Frontal cortex (tissue), 4 donors: ENCODE measurements around the gene CCDC57. TPM values are rescaled to one million over a fixed set of nuclear protein-coding genes. Genes with fewer than 3 reads are reported as not detected.
A peak's percentile ranks its signal among the peaks of the same experiment; 100 is the strongest.

Experiments
- DNase-seq, 2 donors: peaks; one replicate each; pipeline ENCODE4 v3.0.0; 2012; ENCODE audit warnings: low spot score in 2 of 2
- FAIRE-seq: peaks from 2 replicates; lab custom pipeline; 2012; peaks lifted over from hg19 to GRCh38; lab: Jason Lieb, UNC
- total RNA-seq: library from RNA; depleted of rRNA; stranded (reverse); fragments of >200 nt; gene quantifications from one replicate; pipeline ENCODE4 v1.2.3, GENCODE V29; 2014
- donor health status: control.
- donor health status: control.
- donor health status: control.

Gene CCDC57
- total RNA-seq, 1 donor from 2014 or later, result 17.1 TPM

DNA sequence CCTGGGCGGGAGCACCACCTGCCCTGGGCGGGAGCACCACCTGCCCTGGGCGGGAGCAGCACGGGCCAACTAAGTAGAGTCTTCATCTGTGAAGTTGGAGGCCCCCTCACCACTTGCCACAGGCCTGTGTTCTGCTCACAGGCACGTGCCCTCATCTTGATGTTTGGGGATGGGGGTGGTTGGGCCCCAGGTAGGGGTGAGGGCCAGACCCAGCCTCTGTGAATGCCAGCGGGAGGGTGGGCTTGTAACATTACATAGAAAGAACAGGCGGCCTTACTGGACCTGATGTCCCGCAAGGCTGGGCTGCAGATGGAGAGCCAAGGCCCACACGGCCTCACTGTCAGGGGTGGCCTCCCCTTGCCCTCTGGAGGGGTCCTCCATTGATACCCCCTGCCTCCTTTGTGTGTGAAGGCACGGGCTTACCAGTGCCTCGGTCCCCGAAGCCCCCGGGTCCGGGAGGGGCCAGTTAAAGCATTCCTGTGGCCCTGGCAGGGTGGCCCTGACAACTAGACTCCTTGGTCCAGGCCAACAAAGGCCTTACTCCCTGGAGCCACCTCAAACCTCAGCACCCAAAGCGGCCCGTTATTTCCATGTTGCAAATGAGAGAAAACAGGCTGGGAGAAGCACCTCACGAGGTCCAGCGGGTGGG, 15.1 kb upstream of the CCDC57 start:
- no peak for DNase-seq
- FAIRE-seq, result no peak

DNA sequence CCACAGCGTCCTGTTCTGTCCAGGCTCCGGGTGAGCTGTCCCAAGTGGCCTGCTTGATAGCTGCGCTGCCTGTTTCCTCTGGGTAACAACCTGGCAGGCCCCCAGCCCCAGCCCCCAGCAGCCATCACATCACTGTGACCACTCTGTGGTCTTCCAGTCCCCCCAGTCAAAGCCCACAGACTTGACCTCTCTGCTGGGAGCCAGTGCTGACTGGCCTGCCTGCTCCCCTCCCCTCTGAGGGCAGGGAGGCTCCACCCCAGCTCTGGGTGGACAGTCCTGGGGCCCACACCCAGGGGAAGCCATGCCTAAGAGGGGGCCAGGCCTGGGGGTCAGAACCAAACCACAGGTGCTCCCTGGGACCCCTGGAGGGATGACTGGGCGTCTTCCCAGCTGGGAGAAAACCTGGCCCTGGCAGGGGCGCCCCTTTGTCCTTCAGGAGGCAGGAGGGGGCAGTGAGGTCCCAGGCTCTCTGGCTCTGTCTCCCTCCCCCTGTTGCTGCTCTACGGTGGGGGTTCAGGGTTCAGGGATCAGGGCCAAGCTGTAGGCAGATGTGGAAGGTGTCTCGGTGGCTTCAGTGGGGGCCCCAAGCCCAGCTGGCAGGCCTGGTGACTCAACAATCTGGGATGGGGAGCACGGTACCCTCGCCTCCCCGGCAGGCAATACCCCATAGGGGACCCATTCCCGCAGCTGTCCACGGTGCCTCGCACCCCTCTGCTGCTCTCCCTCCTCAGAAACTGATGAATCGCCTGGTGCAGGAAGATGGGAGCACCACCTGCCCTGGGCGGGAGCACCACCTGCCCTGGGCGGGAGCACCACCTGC, 14.4 kb upstream of the CCDC57 start:
- no peak for DNase-seq
- no peak for FAIRE-seq

DNA sequence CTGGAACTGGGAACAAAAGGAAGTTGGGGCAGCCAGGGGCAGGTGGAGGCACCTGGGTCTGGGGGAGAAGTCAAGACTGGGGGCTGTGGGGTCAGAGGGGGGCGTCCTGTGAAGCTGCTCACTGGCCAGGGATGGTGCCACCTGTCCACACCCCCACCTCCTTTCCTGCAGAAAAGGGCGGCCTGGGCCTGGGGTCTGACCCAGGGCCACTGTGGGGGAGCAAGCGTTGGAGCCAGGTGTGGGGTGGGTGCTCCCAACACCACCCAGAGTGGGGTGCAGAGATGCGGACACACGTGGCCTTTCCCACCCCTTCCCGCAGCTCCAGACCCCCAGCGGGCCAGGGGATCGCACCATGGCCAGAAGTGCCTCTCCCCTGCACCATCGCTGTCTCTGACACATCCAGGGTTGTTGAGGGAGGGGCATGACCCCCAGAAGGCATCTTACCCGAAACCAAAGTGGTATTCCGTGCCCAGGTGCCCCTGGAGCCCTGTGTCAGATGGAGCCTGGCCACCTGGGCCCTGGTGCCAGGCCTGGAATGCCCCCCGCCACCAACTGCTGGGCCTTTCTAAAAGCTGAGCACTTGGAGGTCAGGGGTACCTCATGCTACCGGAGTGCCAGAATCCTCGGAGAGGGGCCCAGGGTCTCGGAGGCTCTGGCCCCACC, 13.6 kb upstream of the CCDC57 start:
- FAIRE-seq, result no peak
- DNase-seq, result no peak

DNA sequence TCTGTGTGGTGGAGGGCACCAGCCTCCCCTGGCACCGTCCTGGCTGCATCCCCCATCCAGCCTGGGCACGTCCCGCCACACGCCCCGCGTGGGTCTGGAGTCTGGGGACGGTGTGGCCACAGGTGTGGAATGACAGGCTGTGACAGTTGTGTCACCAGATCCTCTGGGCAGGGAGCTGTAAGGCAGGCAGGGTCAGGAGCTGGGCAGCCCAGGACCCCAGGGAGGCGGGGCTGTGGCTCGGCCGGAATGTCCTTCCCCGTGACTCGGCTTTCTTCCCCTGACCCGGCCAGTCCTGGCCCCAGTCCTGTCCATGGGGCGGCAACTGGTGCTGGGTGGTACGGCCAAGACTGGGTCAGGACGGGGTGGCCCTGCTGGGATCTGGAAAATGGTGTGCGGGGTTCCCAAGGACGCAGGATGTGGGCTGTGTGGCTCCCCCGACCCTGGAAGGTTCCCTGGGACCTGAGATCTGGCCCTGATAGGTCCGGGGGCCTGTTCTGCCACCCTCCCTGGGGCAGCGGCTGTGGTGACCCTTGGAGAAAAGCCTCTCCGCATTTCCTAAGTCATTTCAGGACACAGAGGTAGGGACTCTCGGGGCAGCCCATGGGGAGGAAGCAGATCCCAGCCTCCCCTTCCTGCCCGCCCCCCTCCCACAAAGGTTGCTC, 12.9 kb upstream of the CCDC57 start:
- no peak for DNase-seq
- FAIRE-seq, result no peak

DNA sequence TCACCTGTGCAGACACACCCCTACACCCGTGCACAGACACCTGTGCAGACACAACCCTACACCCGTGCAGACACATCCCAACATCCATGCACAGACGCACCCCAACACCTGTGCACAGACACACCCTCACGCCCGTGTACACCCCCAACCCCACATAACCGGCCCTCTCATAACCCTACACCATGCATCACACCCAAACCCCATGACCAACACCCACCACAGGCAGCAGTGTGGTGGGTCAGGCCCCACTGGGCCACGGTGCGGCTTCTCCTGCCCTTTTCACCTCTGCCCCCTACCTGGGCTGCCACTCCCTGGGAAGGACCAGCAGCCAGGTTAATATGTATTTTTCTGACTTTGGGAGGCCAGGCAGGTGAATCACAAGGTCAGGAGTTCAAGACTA, 12.0 kb upstream of the CCDC57 start:
- FAIRE-seq (no peak), DNase-seq (no peak)

DNA sequence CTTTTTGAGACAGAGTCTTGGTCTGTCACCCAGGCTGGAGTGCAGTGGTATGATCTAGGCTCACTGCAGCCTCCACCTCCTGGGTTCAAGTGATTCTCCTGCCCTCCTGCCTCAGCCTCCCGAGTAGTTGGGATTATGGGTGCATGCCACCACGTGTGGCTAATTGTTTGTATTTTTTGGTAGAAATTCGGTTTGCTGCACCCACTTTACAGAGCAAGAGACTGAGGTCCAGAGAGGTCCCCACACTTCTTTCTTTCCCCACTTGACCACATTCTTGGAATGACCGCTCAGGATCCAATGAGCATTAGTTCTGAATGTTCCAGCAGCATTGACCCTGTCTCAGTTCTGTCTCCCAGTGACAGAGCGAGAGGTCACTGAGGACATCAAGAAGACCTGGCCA, 10.9 kb upstream of the CCDC57 start:
- DNase-seq (no peak), FAIRE-seq (no peak)

DNA sequence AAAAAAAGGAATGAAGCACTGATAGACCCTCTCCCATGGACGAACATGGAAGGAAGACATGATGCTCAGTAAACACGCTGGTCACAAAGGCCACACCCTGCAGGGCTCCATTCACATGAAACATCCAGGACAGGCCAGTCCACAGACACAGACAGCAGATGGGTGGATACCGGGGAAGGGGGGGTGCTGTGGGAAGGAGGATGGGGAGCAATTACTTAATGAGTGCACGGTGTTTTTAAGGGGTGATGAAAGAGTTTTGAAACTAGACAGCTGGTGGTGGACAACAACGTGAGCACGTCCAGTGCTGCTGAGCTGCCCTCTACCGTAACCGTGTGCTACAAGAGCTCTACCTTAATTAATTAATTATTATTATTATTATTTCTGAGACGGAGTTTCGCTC, 10.2 kb upstream of the CCDC57 start:
- DNase-seq (no peak), FAIRE-seq (no peak)

DNA sequence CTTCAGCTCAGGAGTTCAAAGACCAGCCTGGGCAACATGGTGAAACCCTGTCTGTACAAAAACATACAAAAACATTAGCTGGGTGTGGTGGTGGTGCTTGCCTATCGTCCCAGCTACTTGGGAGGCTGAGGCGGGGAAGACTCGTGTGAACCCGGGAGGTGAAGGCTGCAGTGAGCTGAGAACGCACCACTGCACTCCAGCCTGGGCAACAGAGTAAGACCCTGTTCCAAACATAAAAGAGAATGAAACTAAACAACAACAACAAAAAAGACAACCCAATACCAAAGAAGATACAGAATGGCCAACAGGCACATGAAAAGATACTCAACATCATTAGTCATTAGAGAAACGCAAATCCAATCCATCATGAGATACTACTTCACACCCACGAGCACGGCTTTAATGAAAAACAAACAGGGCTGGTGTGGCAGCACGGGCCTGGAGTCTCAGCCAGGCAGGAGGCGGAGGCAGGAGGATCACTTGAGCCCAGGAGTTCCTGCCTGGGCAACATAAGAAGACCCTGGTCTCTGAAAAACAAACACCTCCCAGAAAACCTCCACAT, 8.8 kb upstream of the CCDC57 start:
- FAIRE-seq (no peak), DNase-seq (no peak)

DNA sequence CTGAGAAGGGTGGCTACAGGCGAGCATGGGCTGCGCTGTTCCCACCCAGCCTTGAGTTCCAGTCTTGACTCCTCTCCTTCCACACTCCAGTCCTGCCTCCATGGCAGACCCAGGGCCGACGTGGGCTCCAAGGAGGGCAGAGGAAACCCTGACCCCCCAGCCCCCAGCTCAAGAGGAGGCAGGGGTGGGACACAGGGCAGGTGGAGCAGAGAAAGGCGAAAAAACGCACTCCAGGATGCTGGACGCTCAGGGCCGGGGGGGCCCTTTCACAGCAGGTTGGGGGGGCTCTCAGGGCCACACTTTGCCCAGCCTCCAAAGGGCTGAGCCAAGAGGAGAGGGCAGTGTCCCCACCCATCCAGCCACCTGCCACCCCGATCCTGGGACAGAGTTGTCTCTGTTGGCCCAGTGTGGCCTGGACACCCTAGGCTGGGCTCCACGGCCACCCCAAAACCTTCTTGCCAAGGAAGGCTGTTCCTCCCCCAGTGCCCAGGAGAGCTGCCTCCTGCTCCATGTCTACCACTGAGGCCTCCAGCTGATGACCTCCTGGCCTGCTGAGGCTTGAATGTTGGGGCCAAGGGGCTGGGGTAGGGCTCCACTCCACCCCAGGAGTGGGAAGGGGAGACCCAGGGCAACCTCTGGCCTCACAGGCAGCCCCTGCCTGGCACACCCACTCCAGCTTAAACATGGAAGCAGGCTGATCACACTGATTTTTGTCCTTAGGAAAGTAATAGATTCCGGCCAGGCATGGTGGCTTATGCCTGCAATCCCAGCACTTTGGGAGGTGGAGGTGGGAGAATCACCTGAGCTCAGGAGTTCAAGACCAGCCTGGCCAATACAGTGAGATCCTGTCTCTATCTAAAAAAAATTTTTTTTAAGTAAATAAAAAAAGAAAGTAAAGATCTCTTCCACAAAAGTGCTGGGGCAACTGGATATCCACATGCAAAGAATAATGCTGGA, 7.4 kb upstream of the CCDC57 start:
- DNase-seq (no peak), FAIRE-seq (no peak)

DNA sequence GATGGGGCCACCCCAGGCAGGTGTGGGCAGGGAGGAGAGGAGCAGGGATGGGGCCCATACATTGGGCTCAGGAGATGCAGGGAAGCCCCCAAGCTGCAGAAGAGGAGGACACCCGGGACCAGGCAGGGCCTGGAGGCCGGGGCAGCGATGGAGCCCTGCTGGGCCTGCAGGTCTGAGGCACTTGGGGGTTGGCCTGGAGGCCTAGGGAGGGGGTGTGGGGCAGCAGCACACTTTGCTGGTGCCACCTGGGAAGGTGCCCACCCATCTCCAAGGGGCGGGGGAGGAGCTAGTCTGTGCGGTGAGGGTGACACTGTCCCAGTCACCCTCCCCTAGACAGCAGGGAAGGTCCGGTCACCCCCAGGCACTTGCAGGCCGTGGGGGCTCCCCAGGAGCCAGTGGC, 6.4 kb upstream of the CCDC57 start:
- no peak for FAIRE-seq
- no peak for DNase-seq

DNA sequence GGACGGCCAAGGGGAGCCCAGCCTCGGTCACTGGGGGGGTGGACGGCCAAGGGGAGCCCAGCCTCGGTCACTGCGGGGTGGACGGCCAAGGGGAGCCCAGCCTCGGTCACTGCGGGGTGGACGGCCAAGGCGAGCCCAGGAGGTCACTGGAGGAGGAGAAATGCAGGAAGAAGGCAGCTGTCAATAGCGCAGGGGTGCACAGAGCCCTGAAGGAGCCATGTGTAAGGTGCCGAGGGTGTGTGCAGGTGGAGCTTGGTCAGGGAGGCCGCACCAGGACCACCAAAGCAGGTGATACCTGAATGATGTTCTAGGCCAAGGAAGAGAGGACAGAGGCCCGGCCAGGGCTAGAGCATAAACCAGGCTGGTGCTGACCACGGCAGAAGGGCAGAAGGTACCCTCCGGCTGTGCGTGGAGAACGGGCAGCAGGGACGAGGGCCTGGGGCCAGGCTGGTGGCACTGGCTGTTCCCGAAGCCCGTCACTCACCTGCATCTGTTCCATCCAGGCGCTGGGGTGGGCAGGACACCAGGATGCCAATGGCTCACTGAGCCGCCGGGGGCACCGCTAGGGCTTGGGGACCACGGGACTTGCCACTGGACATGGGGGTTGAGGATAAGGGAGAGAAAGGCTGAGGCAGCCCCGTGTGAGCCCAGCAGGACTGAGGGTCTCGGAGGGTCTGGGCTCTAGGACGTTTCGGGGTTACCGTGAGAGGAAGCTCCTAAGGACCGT, 5.9 kb upstream of the CCDC57 start:
- DNase-seq, result no peak
- no peak for FAIRE-seq

DNA sequence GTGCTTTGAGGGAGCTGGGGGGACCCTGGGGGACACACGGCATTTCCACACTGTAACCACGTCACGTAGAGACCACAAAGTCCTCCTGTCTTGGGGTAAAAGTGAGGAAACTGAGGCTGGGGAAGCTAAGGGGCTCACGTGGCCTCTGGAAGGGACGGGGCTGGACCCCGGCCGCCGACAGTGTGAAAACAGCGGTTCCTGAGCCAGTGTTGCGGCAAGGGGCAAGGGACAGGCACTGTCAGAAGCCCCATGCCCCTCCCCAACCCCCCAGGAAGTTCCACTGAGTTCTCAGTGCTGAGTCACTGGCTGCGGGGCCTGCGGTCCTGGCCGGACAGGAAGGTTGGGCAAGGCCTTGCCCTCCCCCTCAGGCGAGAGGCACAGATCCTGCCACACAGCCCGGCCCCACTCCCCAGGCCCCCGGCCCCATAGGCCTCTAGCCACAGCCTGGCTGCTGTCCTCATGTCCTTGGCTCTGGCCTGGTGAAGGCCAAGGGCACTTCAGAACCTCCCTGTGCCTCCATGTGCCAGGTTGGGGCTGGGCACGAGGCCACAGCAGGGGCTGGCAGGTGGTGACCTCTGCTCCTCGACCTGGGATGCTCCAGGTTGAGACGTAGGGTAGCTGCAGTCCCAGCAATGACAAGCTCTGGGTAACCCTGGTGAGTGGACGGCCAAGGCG, 5.0 kb upstream of the CCDC57 start:
- no peak for FAIRE-seq

DNA sequence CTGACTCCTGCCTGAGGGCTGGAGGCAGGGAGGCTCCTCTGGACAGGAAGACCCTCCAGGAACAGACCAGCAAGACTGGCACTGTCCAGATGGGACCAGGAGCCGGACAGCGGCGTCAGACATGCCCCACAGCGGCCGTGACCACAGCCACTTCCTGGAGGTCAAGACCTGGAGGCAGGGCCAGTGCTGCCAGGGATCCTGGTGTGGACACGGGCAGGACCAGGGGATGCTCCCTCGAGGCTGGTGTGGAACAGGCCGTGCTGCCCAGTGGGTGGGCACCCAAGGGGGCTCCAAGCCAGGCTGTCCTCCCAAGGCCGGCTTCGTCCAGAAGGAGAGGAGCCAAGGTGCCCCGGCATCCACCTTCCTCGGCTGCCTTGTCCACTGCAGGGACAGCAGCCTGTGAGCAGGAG, 4.5 kb upstream of the CCDC57 start:
- no peak for FAIRE-seq

More for the DNA sequence above, 5.0 kb upstream of the CCDC57 start:
- peak in 1 of 2 donors; percentile 24 for DNase-seq

DNA sequence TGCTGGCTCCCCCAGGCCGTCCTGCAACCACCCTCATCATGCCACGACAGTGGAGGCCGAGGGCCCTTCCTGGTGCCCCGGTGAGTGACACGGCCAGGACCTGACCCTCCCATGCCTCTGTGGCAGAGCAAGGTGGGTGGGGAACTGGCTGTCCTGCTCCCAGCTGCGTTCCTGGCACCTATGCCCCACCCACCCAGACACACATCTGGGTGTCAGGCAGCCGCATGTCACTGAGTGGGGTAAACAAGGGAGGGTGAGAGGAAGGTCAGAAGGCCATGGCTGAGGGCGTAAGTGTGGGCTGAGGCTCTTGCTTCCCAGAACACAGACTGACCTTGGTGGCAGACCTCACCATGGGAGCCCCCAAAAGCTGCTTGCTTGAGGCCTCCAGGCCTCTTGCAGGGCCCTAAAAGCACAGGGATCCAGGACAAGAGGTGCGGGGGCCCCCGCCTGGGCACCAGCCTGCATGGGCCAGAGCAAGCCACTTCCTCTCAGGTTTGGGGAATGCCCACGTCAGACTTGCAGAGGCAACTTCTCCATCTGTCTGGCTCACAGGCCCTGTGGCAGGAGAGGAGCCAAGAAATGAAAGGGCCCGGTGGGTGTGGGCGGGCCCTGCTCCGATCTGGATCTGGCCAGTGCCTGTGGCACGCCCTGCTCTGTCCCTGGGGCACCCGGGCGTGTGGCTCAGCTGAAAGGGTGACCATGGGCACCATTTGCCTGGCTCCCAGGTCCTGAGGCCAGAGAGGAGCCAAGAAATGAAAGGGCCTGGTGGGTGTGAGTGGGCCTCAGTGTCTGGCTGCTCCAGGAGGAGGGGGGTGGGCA, 3.9 kb upstream of the CCDC57 start:
- no peak for FAIRE-seq
- peak in 1 of 2 donors; percentile 45 for DNase-seq

More for the DNA sequence above, 4.5 kb upstream of the CCDC57 start:
- peak in 1 of 2 donors; percentile 17 for DNase-seq

DNA sequence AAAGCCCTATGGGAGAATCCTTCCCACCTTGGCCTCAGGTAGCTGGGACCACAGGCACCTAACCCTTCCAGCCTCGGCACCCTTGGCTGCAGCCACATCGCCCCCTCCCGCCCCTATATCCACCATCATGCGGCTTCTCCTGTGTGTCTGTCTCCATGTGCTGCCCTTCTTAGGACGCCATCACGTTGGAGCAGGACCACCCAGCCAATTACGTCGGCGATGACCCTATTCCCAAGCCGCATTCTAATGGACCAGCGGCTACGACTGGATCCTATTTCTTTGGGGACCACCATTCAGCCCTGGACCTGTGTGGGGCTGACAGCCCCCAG, 3.3 kb upstream of the CCDC57 start:
- FAIRE-seq (no peak), DNase-seq (no peak)

DNA sequence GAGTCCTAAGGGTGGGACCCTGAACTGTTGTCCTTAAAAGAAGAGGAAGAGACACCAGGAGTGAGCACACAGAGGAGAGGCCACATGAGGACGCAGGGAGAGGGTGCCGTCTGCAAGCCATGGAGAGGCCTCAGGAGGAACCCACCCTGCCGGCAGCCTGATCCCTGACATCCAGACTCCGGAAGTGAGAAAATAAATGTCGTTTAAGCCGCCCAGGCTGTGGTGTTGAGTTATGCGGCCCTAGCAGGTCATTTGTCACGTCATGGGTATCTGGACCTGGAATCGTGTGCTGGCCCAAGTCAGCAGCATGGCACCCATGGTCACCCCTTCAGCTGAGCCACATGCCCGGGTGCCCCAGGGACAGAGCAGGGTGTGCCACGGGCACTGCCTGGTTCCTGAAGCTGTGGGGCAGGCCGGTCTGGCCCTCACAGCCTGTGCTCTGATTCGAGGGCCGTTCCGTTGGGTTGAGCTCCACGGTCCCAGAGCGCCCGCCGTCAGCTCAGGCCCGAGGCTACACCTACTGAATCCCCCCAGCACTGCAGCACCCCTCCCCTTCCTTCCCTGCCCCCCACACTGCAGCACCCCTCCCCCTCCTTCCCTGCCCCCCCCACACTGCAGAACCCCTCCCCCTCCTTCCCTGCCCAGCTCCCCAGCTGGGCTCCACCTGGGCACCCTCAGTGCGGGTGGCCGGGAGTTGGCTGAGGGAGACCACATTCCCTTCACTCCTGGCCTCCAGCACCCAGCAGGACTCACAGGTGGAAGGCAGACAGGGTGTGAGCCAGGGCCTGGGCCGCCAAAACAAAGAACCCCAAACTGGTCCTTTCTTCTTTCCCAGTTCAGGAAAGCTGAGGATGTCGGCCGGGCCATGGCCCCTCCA, 2.7 kb upstream of the CCDC57 start:
- no peak for FAIRE-seq
- DNase-seq, result peak in 1 of 2 donors; percentile 28
